SK-N-SH (cell line): Measurements from ENCODE around the gene SLC16A5. TPM values are rescaled to one million over a fixed set of nuclear protein-coding genes. Genes with fewer than 3 reads are reported as not detected.

Experiments used
- CTCF ChIA-PET: fragments of 300-600, 350-600 bp; formaldehyde crosslinking; extraction: SDS; loops from one replicate; lab custom pipeline; 2021; lab: Yijun Ruan, JAX
- POLR2A ChIA-PET: fragments of 350-600 bp; sonication (Branson Sonifier 250); formaldehyde crosslinking; extraction: SDS; loops from one replicate; lab custom pipeline; 2020; ENCODE audit warnings: antibody characterized with exemption, inconsistent platforms; lab: Yijun Ruan, JAX
- DNase-seq: peaks from one replicate; pipeline ENCODE4 v3.0.0; 2012
- H2AFZ ChIP-seq: fragments of 200-600 bp; sonication (generic); 2 replicates; pipeline ENCODE4 v1.8.1; 2016; ENCODE audit warnings: antibody characterized with exemption, mild to moderate bottlenecking, low read depth
- H3F3A ChIP-seq: fragments of 200-600 bp; sonication (generic); replicated peaks from 2 replicates; pipeline ENCODE3; 2016; ENCODE audit warnings: antibody characterized with exemption, mild to moderate bottlenecking; ENCODE audit not compliant: insufficient read depth
- H3K27ac ChIP-seq, 2 experiments: fragments of 200-500 bp in 1 of 2; fragments of 200-600 bp in 1 of 2; sonication (Bioruptor generic) in 1 of 2; sonication (generic), shearing (Covaris generic) in 1 of 2; 2 replicates each; pipeline versions ENCODE4 v1.5.1 to v1.6.1; 2014 to 2016; ENCODE audit warnings: low read depth in 2 of 2, inconsistent platforms in 1 of 2, low read length in 1 of 2, mild to moderate bottlenecking in 1 of 2, mixed read lengths in 1 of 2
- H3K27me3 ChIP-seq: fragments of 200-600 bp; sonication (generic), shearing (Covaris generic); 2 replicates; pipeline ENCODE4 v1.6.1; 2016; ENCODE audit warnings: mixed run types; ENCODE audit not compliant: insufficient read depth
- H3K36me3 ChIP-seq, 2 experiments: fragments of 200-500 bp in 1 of 2; fragments of 200-600 bp in 1 of 2; sonication (Bioruptor generic) in 1 of 2; sonication (generic) in 1 of 2; replicated peaks in 1 of 2; 2 replicates each; pipeline versions ENCODE3 to v1.5.1; 2014 to 2016; ENCODE audit warnings: low read length in 1 of 2, mild to moderate bottlenecking in 1 of 2; ENCODE audit not compliant: insufficient read depth in 2 of 2, control insufficient read depth in 1 of 2
- H3K4me1 ChIP-seq, 2 experiments: fragments of 200-500 bp in 1 of 2; fragments of 200-600 bp in 1 of 2; sonication (Bioruptor generic) in 1 of 2; sonication (generic), shearing (Covaris generic) in 1 of 2; 2 replicates each; pipeline versions ENCODE4 v1.5.1 to v1.6.1; 2014 to 2016; ENCODE audit warnings: low read depth in 1 of 2, low read length in 1 of 2, mixed run types in 1 of 2; ENCODE audit not compliant: insufficient read depth in 2 of 2, control insufficient read depth in 1 of 2
- H3K4me2 ChIP-seq: fragments of 200-600 bp; sonication (generic), shearing (Covaris generic); 2 replicates; pipeline ENCODE4 v1.6.1; 2017; ENCODE audit warnings: mixed run types
- H3K4me3 ChIP-seq, 2 experiments: fragments of 200-500 bp in 1 of 2; fragments of 200-600 bp in 1 of 2; sonication (Bioruptor generic) in 1 of 2; sonication (generic), shearing (Covaris generic) in 1 of 2; 2 replicates each; pipeline versions ENCODE4 v1.5.1 to v1.8.1; 2014 to 2016; ENCODE audit warnings: low read depth in 2 of 2, inconsistent platforms in 1 of 2, low read length in 1 of 2, mild to moderate bottlenecking in 1 of 2, mixed read lengths in 1 of 2, moderate library complexity in 1 of 2
- H3K79me2 ChIP-seq: fragments of 200-600 bp; sonication (generic); 2 replicates; pipeline ENCODE4 v1.8.1; 2017; ENCODE audit warnings: mild to moderate bottlenecking; ENCODE audit not compliant: insufficient read depth
- H3K9ac ChIP-seq: fragments of 200-600 bp; sonication (generic); 2 replicates; pipeline ENCODE4 v1.6.1; 2017; ENCODE audit warnings: mixed run types
- H3K9me2 ChIP-seq: fragments of 200-600 bp; sonication (generic); 2 replicates; pipeline ENCODE4 v1.6.1; 2017; ENCODE audit warnings: mixed run types
- H3K9me3 ChIP-seq: fragments of 200-600 bp; sonication (generic); 2 replicates; pipeline ENCODE4 v1.6.1; 2017; ENCODE audit warnings: mixed run types, mild to moderate bottlenecking, moderate library complexity
- H4K20me1 ChIP-seq: fragments of 200-600 bp; sonication (generic); 2 replicates; pipeline ENCODE4 v1.6.1; 2017; ENCODE audit warnings: mild to moderate bottlenecking, mixed run types; ENCODE audit not compliant: insufficient read depth
- CHD2 ChIP-seq: fragments of 150-350 bp; IDR thresholded peaks from 2 replicates; pipeline ENCODE4 v1.6.1; 2018; ENCODE audit warnings: low read length; ENCODE audit not compliant: partially characterized antibody
- CTCF ChIP-seq: fragments of 200-600 bp; sonication (generic); IDR thresholded peaks from 2 replicates; pipeline ENCODE4 v1.6.1; 2017; ENCODE audit warnings: antibody characterized with exemption, mild to moderate bottlenecking, moderate library complexity
- ELF1 ChIP-seq: IDR thresholded peaks from 2 replicates; pipeline ENCODE4 v1.4.0; 2012
- EP300 ChIP-seq, 2 experiments: IDR thresholded peaks; 2 replicates each; pipeline versions ENCODE4 v1.4.0 to v1.6.1; 2012; ENCODE audit warnings: borderline replicate concordance in 1 of 2, low read depth in 1 of 2, low read length in 1 of 2
- FOXM1 ChIP-seq: IDR thresholded peaks from 2 replicates; pipeline ENCODE4 v1.4.0; 2012; ENCODE audit warnings: low read depth, mild to moderate bottlenecking
- GATA2 ChIP-seq: sonication (generic); formaldehyde crosslinking; IDR thresholded peaks from 2 replicates; pipeline ENCODE4 v1.5.0; 2020; ENCODE audit warnings: mild to moderate bottlenecking, missing genetic modification reagents
- IRF3 ChIP-seq: fragments of 150-350 bp; IDR thresholded peaks from 2 replicates; pipeline ENCODE4 v1.6.1; 2016; ENCODE audit warnings: mild to moderate bottlenecking, low read depth, low read length
- MXI1 ChIP-seq: IDR thresholded peaks from 2 replicates; pipeline ENCODE4 v1.6.1; 2012; ENCODE audit warnings: mild to moderate bottlenecking, low read depth, low read length, improper control_type of control experiment
- NFIC ChIP-seq: IDR thresholded peaks from 2 replicates; pipeline ENCODE4 v1.4.0; 2012; ENCODE audit warnings: borderline replicate concordance
- NRF1 ChIP-seq: IDR thresholded peaks from 2 replicates; pipeline ENCODE4 v1.6.1; 2012; ENCODE audit warnings: low read depth, mild to moderate bottlenecking, low read length
- PBX3 ChIP-seq: IDR thresholded peaks from 2 replicates; pipeline ENCODE4; 2012
- POLR2AphosphoS5 ChIP-seq: IDR thresholded peaks from 2 replicates; pipeline ENCODE4 v1.6.1; 2012; ENCODE audit warnings: low read depth, low read length
- RAD21 ChIP-seq: IDR thresholded peaks from 2 replicates; pipeline ENCODE4 v1.6.1; 2012; ENCODE audit warnings: mild to moderate bottlenecking, low read length
- SIN3A ChIP-seq: IDR thresholded peaks from 2 replicates; pipeline ENCODE4 v1.6.1; 2012; ENCODE audit warnings: low read depth, mild to moderate bottlenecking, low read length, moderate library complexity, borderline replicate concordance
- SMC3 ChIP-seq: IDR thresholded peaks from 2 replicates; pipeline ENCODE4 v1.6.1; 2012; ENCODE audit warnings: low read depth, low read length, improper control_type of control experiment
- TAF1 ChIP-seq: IDR thresholded peaks from 2 replicates; pipeline ENCODE4 v1.6.1; 2012; ENCODE audit warnings: low read depth, mild to moderate bottlenecking, low read length, moderate library complexity, borderline replicate concordance
- TEAD4 ChIP-seq: IDR thresholded peaks from 2 replicates; pipeline ENCODE4 v1.4.0; 2012; ENCODE audit warnings: mild to moderate bottlenecking, borderline replicate concordance; ENCODE audit not compliant: insufficient read depth
- USF1 ChIP-seq: IDR thresholded peaks from 2 replicates; pipeline ENCODE4 v1.4.0; 2012; ENCODE audit warnings: low read depth, borderline replicate concordance
- YY1 ChIP-seq: IDR thresholded peaks from 2 replicates; pipeline ENCODE4 v1.4.0; 2012; ENCODE audit warnings: low read depth, mild to moderate bottlenecking
- WGBS: methylation state at CpG from one replicate; pipeline ENCODE4 v1.1.6; 2017; ENCODE audit warnings: low lambda C conversion rate; 5-methylcytosine and 5-hydroxymethylcytosine counted together
- polyA plus RNA-seq, 3 experiments: library from polyadenylated mRNA; depleted of rRNA; stranded (reverse); fragments of >200 nt; gene quantifications; 2 replicates each; pipeline ENCODE4 v1.2.3, GENCODE V29; 2012

SLC16A5 gene
- polyA plus RNA-seq, 1 of the 3 experiments (the other 2 are of a cell fraction), result 0.03 TPM

- ChIA-PET CTCF (interaction anchor here (0.6 to 11.4 kb wide), 5 partner anchors 12 to 201 kb away, joined by 5 to 422 read pairs (median 9); partner anchors contain the start of genes NT5C and NUP85), POLR2A (no interaction called here)
- no peaks in the 10 kb centered on the region for H3K9me2 ChIP-seq
- WGBS, result 94% methylated on average over 14 of the region's 14 CpGs
- no peak for DNase-seq
- H3F3A ChIP-seq, result peaks cover 8% of the 10 kb centered on the region
- no peak overlapping the region for H3K9ac ChIP-seq
- no peak overlapping the region for H3K4me3 ChIP-seq
- no peaks in the 10 kb centered on the region for H3K9me3 ChIP-seq
- no peaks in the 10 kb centered on the region for H3K27me3 ChIP-seq
- H4K20me1 ChIP-seq, result no peaks in the 10 kb centered on the region
- H3K27ac ChIP-seq, result no peak overlapping the region
- H3K4me2 ChIP-seq, result no peak overlapping the region
- peaks cover 0 to 9% of the 10 kb centered on the region in 2 experiments for H3K36me3 ChIP-seq
- H2AFZ ChIP-seq, result no peak overlapping the region
- peaks cover 0 to 9% of the 10 kb centered on the region in 2 experiments; a peak in 1 of 4 replicates for H3K4me1 ChIP-seq
- TF ChIP-seq NRF1 (no peak), TAF1 (no peak), POLR2AphosphoS5 (no peak), TEAD4 (no peak), CTCF (no peak), ELF1 (no peak), FOXM1 (no peak), SIN3A (no peak), NFIC (no peak), CHD2 (no peak), SMC3 (no peak), GATA2 (CRISPR knock-in tag) (no peak), RAD21 (no peak), PBX3 (no peak), USF1 (no peak), YY1 (no peak), IRF3 (no peak), MXI1 (no peak), EP300 (IDR thresholded peaks at IDR 0.05; ENCODE audit: borderline replicate concordance in 1 of 2, low read depth in 1 of 2, low read length in 1 of 2) (no peak)
- H3K79me2 ChIP-seq, result peaks cover 11% of the 10 kb centered on the region; the same call in 1 of the 2 replicates
Observed at GRCh38 chr17:75118307-75118706, 30.6 kb downstream of the SLC16A5 start.
